Ishikawa (cell line): ENCODE results near the gene SGMS1.

Experiments used
- CEBPB ChIP-seq: IDR thresholded peaks from 2 replicates; pipeline ENCODE4 v1.6.1; 2012
- CREB1 ChIP-seq: IDR thresholded peaks from 2 replicates; pipeline ENCODE4 v1.6.1; 2012; ENCODE audit warnings: low read depth
- EGR1 ChIP-seq: IDR thresholded peaks from 2 replicates; pipeline ENCODE4 v1.6.1; 2012
- EP300 ChIP-seq: IDR thresholded peaks from 2 replicates; pipeline ENCODE4 v1.6.1; 2012; ENCODE audit warnings: borderline replicate concordance
- FOXM1 ChIP-seq: IDR thresholded peaks from 2 replicates; pipeline ENCODE4 v1.6.1; 2012; ENCODE audit warnings: low read depth, borderline replicate concordance
- NFIC ChIP-seq: IDR thresholded peaks from 2 replicates; pipeline ENCODE4 v1.6.1; 2012
- RAD21 ChIP-seq: IDR thresholded peaks from 2 replicates; pipeline ENCODE4 v1.6.1; 2012; ENCODE audit warnings: low read depth
- TAF1 ChIP-seq: IDR thresholded peaks from 2 replicates; pipeline ENCODE4 v1.6.1; 2012; ENCODE audit warnings: low read depth, mild to moderate bottlenecking
- TCF12 ChIP-seq: IDR thresholded peaks from 2 replicates; pipeline ENCODE4 v1.6.1; 2012; ENCODE audit warnings: low read depth
- TEAD4 ChIP-seq: IDR thresholded peaks from 2 replicates; pipeline ENCODE4 v1.6.1; 2012
- USF1 ChIP-seq: IDR thresholded peaks from 2 replicates; pipeline ENCODE4 v1.6.1; 2012
- YY1 ChIP-seq: IDR thresholded peaks from 2 replicates; pipeline ENCODE4 v1.6.1; 2012; ENCODE audit warnings: low read depth
- ZBTB7A ChIP-seq: IDR thresholded peaks from 2 replicates; pipeline ENCODE4 v1.6.1; 2012; ENCODE audit warnings: low read depth
- TF ChIP-seq, protein P1 (sequence below): IDR thresholded peaks from 2 replicates; pipeline ENCODE4 v1.6.1; 2012; ENCODE audit warnings: low read depth, mild to moderate bottlenecking
- TF ChIP-seq, protein P2 (sequence below): IDR thresholded peaks from 2 replicates; pipeline ENCODE4 v1.6.1; 2012

SGMS1 gene

GRCh38 chr10:50326757-50327701 is 296.7 kb downstream of the SGMS1 start:
- TF ChIP-seq RAD21 (no peak), TCF12 (no peak), CREB1 (no peak), EP300 (no peak), TEAD4 (peak; percentile 45; the same call in 1 of the 2 replicates), USF1 (no peak), CEBPB (no peak), NFIC (peak; percentile 65), FOXM1 (no peak), EGR1 (no peak)

- no peak for TF ChIP-seq ZBTB7A
- TF ChIP-seq CREB1: no peak
- no peak for TF ChIP-seq YY1
- TF ChIP-seq NFIC: no peak
- no peak for TF ChIP-seq CEBPB
- TF ChIP-seq EP300: no peak
- no peak for TF ChIP-seq RAD21
- no peak for TF ChIP-seq FOXM1
- TF ChIP-seq, protein P1, sequence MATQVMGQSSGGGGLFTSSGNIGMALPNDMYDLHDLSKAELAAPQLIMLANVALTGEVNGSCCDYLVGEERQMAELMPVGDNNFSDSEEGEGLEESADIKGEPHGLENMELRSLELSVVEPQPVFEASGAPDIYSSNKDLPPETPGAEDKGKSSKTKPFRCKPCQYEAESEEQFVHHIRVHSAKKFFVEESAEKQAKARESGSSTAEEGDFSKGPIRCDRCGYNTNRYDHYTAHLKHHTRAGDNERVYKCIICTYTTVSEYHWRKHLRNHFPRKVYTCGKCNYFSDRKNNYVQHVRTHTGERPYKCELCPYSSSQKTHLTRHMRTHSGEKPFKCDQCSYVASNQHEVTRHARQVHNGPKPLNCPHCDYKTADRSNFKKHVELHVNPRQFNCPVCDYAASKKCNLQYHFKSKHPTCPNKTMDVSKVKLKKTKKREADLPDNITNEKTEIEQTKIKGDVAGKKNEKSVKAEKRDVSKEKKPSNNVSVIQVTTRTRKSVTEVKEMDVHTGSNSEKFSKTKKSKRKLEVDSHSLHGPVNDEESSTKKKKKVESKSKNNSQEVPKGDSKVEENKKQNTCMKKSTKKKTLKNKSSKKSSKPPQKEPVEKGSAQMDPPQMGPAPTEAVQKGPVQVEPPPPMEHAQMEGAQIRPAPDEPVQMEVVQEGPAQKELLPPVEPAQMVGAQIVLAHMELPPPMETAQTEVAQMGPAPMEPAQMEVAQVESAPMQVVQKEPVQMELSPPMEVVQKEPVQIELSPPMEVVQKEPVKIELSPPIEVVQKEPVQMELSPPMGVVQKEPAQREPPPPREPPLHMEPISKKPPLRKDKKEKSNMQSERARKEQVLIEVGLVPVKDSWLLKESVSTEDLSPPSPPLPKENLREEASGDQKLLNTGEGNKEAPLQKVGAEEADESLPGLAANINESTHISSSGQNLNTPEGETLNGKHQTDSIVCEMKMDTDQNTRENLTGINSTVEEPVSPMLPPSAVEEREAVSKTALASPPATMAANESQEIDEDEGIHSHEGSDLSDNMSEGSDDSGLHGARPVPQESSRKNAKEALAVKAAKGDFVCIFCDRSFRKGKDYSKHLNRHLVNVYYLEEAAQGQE: no peak
- TF ChIP-seq, protein P2, sequence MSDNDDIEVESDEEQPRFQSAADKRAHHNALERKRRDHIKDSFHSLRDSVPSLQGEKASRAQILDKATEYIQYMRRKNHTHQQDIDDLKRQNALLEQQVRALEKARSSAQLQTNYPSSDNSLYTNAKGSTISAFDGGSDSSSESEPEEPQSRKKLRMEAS: no peak
- TF ChIP-seq EGR1: no peak
- no peak for TF ChIP-seq TCF12
- TF ChIP-seq USF1: no peak
- no peak for TF ChIP-seq TAF1
- no peak for TF ChIP-seq TEAD4
Measured at GRCh38 chr10:50326172-50326555, 297.6 kb downstream of the SGMS1 start.

DNA sequence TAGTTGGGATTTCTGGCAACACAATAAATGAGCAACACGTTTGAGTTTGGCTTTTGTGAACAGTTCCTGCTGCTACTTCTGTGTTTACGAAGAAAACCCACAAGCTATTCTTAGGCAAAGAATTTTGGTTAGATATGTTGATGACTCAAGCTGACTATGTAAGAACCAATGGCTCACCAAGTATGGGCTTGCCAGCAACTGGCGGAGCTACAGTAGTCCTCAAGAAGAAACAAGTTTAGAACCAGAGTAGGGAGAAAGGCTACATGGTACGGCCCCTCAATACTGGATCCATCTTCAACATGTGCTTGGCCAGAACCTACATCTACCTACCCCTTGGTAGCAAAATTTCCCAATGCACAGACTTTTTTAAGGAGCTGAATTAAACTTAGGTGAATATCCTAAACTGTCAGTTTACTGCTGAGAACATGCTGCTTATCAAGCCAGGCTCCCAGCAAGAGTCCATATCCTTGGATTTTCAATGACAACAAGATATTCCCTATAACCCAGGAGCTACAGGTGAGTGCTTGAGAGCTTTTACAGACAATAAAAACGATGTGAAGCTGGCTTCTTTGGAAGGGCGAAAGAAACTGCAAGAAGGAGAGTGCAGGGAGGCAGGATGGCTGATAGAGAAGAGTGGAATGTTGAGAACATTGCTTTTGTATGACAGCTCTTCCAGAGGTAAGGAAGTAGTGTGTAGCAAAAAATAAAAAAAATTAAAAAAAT is 298.1 kb downstream of the SGMS1 start:
- TF ChIP-seq CEBPB (no peak), EGR1 (no peak), YY1 (no peak), TCF12 (no peak), ZBTB7A (no peak), USF1 (no peak), CREB1 (no peak), FOXM1 (no peak), EP300 (no peak), TAF1 (no peak), RAD21 (no peak), TEAD4 (no peak), NFIC (no peak)
- TF ChIP-seq, protein P1: no peak
- TF ChIP-seq, protein P2: no peak

DNA sequence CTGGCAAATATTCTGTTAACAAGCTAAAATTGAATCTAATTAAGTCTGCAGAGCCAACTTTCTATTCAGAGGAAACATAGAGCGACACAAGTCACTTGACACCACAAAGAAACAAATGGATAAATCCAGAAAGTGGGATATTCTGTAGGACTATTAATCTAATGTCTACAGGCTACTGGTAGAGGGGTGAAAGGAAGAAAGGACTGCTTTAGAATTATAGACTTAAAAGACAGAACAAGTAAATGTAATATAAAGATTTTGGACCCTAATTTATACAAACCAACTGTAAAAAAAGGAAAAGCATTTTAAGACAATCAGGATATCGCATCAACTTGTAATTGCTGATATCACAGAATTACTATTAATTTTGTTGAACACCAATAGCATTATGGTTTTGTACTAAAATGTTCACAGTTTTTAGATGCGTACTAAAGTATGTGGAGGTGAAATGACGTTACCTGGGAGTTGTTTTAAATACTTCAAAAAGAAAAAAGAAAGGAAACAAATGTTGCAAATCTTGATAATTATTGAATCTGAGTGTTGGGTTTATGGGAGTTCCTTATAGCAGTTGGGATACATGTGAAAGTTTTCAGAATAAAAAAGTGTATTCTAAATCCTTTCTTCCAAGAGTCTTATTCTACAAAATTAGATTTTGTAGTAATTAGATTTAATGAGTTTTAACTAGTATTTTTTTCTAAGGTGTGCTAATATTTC is 298.9 kb downstream of the SGMS1 start:
- TF ChIP-seq EP300 (no peak), YY1 (no peak), CREB1 (no peak), TAF1 (no peak), EGR1 (no peak), RAD21 (no peak)
